ENCODE results near the gene HBEGF.

Gene HBEGF

DNA sequence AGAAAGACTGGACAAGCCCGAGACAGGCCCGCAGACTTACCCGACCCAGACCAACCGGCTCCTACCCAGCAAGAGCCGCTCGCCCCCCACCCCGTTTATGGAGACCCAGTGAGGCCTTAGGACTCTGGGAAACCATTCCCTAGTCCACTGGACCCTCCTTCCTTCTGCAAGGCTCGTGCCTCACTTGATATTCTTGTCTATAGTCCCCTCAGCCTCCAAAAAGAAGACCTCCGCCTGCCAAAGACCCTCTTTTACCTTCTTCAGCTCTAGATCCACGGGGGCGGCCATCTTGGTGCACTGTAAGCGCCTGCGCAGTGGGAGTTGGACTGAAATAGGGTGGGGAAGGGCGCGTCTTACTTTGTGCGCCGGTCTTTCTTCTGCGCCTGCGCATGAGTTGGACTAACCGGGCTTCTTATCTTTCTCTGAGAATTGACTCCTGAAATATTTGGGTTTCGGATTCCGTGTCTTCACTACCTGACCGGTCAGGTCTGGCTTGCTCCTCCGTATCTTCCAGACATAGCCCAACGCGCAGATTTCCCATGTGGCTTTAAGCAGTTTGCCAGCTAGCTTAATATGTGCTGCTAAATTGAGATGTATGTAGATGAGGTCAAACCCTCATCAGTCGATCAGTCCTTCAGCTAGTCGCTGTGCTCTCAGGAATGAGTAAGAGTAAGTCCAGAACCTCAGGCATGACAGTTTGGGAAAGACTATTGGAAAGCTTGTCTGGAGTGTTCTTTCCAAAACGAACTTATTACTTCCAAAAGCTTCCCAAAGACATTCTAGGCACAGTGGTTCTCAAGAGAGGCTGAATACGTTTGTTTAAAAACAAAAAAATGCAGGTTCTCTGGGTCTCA lies 43.4 kb downstream of the HBEGF start, which contains the start of gene PFDN1:
TSS of gene PFDN1 (minus strand) at position 316 of the 854 bp plus-strand sequence. CDS start at position 288, 28 bp downstream.
- peak; percentile 94 for DNase-seq (ENCODE audit: low spot score)

DNA sequence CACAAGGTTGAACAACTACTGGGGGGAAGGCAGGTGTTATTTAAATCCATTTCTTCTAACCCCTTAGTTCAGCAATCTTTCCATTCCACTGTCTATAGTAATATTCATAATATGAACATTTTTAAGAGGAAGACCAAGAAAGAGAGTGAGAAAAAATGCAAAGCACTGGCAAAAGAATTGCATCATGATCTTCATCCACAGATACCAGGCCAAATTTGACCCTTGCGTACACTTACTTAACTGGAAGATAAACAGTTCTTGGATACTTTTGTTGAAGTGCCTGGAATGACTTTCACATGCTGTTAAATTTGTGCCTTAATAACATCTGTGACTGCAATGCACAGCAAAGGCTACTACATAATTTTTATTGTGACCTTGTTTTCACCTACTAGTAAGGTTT lies 45.3 kb downstream of the HBEGF start:
- no peak for DNase-seq (ENCODE audit: low spot score)

DNA sequence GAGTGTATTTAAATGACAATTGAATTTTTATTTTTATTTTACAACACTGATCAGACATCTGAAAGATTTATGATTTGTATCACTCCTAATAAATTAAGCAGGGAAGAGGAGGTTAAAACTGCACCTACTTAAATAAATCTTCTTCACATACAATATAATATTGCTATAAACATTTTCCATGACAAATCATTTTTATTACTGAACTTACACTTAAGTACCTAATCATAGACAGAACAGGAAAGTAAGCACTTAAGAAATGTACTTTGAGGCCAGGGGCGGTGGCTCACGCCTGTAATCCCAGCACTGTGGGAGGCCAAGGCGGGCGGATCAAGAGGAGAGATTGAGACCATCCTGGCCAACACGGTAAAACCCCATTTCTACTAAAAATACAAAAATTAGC lies 47.3 kb downstream of the HBEGF start:
- DNase-seq (ENCODE audit: low spot score) = no peak

DNA sequence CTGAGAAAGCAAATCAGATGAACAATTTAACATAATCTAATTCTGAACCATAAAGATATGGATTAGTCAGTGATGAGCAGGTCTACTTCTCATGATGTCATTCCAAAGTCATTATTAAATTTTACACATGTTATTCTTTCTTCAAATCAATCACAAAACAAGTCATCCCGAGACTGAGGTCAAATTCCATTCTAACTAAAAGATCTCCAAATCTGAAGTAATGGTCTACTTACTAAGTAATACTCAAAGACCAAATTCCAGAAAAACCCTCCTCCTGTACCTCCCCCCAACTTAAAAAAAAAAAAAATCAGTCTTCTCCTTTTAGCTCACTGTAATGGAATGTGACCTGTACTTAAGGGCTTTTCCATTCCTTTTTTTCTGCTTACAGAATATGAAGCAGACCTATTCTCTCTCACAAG lies 48.2 kb downstream of the HBEGF start:
- no peak for DNase-seq (ENCODE audit: low spot score)

GRCh38 chr5:140297283-140297682 lies 49.1 kb downstream of the HBEGF start:
- no peak for DNase-seq (ENCODE audit: low spot score)

DNA sequence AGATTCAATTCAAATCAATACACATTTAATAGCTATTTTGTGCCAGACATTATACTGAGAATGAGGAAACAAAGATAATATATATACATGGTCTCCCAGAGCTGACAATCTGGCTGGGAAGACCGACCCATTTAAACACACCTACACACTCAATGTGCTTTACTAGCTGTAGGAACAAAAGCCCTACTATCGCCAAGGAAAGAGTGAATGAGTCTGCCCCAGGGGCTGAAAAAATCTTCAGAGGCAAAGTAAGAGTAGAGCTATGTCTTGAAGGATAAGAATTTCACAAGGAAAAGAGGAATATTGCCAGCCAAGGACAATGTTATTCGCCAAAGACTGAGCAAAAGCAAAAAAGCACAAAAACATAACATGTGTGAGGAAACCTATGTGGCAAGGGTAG lies 50.1 kb downstream of the HBEGF start:
- DNase-seq (ENCODE audit: low spot score) = no peak

DNA sequence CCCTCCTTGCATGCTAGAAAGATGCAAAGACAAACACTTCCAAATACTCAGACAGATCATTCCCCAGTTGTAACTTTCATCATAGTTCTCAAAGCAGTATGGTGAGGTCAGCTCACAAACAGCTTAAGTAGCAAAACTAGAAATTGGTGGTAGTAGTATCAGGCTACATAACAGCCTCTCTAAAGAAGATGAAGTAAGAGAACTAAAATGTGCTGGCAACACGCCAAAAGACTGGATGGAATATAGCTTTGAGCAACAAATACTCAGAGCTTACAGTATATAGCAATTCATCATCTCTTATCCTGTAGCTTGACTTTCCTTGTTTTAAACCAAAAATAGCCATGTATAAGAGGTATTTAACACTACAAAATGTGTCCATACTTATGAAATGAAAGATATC lies 51.0 kb downstream of the HBEGF start:
- no peak for DNase-seq (ENCODE audit: low spot score)

DNA sequence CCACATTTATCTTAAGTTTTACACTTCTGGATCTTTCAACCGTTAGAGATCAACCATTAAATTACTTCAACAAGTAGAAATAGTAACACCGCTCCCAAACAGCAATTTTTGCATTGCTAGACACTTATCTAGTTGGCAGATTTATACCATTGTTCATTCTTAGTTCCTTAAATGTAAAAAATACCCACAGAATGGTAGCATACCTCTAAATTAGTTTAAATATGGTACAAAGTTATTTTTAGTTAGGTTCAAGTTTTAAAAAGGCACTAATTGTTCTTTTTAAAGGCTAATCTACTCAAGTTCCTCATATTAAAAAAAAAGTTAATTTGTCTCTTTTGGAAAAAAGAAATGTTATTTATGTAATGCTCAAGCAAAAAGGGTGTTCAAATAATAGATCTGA lies 51.6 kb downstream of the HBEGF start:
- no peak for DNase-seq (ENCODE audit: low spot score)

- no peak for DNase-seq (ENCODE audit: low spot score)
Measured at GRCh38 chr5:140293849-140294100, 52.6 kb downstream of the HBEGF start.

GRCh38 chr5:140293091-140293848 lies 53.1 kb downstream of the HBEGF start:
- no peak for DNase-seq (ENCODE audit: low spot score)

- DNase-seq (ENCODE audit: low spot score) = no peak
Measured at GRCh38 chr5:140292212-140293036, 54.0 kb downstream of the HBEGF start.

- no peak for DNase-seq (ENCODE audit: low spot score)
Measured at GRCh38 chr5:140287801-140288521, 58.4 kb downstream of the HBEGF start.

- DNase-seq (ENCODE audit: low spot score) = no peak
Measured at GRCh38 chr5:140286424-140286823, 60.0 kb downstream of the HBEGF start.

DNA sequence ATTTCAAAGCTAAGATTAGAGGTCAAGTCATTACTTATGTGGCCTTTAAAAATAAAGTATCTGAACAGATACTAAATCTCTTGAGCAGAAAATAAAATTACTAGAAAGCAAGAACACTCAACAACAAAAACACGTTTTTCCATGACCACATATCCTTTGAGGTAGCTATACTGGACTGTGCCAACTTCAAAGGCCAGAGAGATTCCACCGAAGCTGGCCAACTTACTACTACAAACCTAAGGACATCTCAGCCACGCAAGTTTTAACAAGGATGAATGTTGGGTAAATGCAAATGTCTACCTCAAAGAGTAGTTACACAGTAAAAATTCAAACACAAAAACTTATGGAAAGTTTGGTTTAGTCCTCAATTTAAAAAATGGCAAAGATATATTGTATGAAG lies 62.4 kb downstream of the HBEGF start:
- DNase-seq (ENCODE audit: low spot score) = no peak
